ENCODE measurements around the gene GAB2. TPM values are rescaled to one million over a fixed set of nuclear protein-coding genes. Genes with fewer than 3 reads are reported as not detected.

The GAB2 gene
- total and polyA plus RNA-seq, 2 of the 4 experiments (the other 2 are of a cell fraction), result 3.3 to 5.9 TPM

GRCh38 chr11:78395597-78395996 is 22.0 kb downstream of the GAB2 start:
- Histone ChIP-seq H2AK5ac (ENCODE audit: low read depth, low read length) (no peak overlapping the region), H3K4me3 (ENCODE audit: insufficient read depth, low read depth, low read length) (no peak overlapping the region), H4K91ac (ENCODE audit: insufficient read depth, low read depth, low read length) (no peak overlapping the region), H3K4me2 (ENCODE audit: low read depth, low read length) (no peak overlapping the region), H3K9ac (ENCODE audit: low read depth, low read length) (no peak overlapping the region), H2BK120ac (ENCODE audit: low read depth, low read length) (no peak overlapping the region), H3K79me1 (ENCODE audit: low read depth in 1 of 2, low read length in 2 of 2) (peaks cover 32 to 45% of the 10 kb centered on the region in 2 experiments), H3K4ac (ENCODE audit: low read depth, low read length) (no peak overlapping the region), H3K14ac (replicated peaks; ENCODE audit: low read depth, low read length) (no peak overlapping the region), H4K8ac (ENCODE audit: low read depth in 2 of 2, low read length in 2 of 2) (no peak overlapping the region), H4K5ac (ENCODE audit: low read depth, low read length) (no peak overlapping the region), H3K56ac (ENCODE audit: extremely low read depth, insufficient read depth, low read length) (no peak overlapping the region), H3K27ac (ENCODE audit: insufficient read depth, low read length) (no peak overlapping the region), H3K9me3 (ENCODE audit: control insufficient read depth, insufficient read depth, low read length) (no peaks in the 10 kb centered on the region), H3K27me3 (ENCODE audit: control insufficient read depth, insufficient read depth, low read length) (no peaks in the 10 kb centered on the region), H3K4me1 (ENCODE audit: control insufficient read depth, insufficient read depth, low read length) (no peaks in the 10 kb centered on the region), H2BK20ac (ENCODE audit: low read depth, low read length) (no peak overlapping the region), H2BK15ac (ENCODE audit: low read depth, low read length) (no peak overlapping the region), H2AK9ac (replicated peaks; ENCODE audit: low read depth, low read length, poor library complexity) (no peak overlapping the region), H3K9me1 (ENCODE audit: insufficient read depth, low read length) (peaks cover 7% of the 10 kb centered on the region; the same call in 1 of the 2 replicates), H2BK5ac (ENCODE audit: low read depth, low read length, poor library complexity, severe bottlenecking) (no peak overlapping the region), H3K18ac (ENCODE audit: low read depth, low read length) (no peak overlapping the region), H4K20me1 (ENCODE audit: insufficient read depth, low read length) (no peaks in the 10 kb centered on the region; the same call in 1 of the 2 replicates), H2AFZ (replicated peaks; ENCODE audit: low read length, poor library complexity) (no peak overlapping the region), H3K23ac (ENCODE audit: low read depth, low read length) (no peak overlapping the region), H3K36me3 (ENCODE audit: control insufficient read depth, insufficient read depth, low read length) (no peaks in the 10 kb centered on the region)
- dilution Hi-C loops (cut with HindIII; ENCODE audit: low sequenced_read_pairs, unreplicated experiment), result no loop called here
- ChIA-PET POLR2A (ENCODE audit: unreplicated experiment) (no interaction called here), CTCF (no interaction called here)
- intact Hi-C loops (cut with micrococcal nuclease), result no loop called here
- DNase-seq (no peak), ATAC-seq (ENCODE audit: low read depth) (no peak)
- TF ChIP-seq MAFK (IDR thresholded peaks at IDR 0.05; ENCODE audit: low read depth, low read length) (no peak), RCOR1 (IDR thresholded peaks at IDR 0.05; ENCODE audit: insufficient replicate concordance, low read length) (no peak), ELK1 (IDR thresholded peaks at IDR 0.05; ENCODE audit: borderline replicate concordance, low read depth, low read length) (no peak), CTCF (conservative IDR thresholded peaks at IDR 0.05; ENCODE audit: low read depth, low read length) (no peak), NFE2L2 (IDR thresholded peaks at IDR 0.05; ENCODE audit: low read depth, low read length) (no peak), FOS (IDR thresholded peaks at IDR 0.05; ENCODE audit: low read depth, low read length) (no peak), BHLHE40 (IDR thresholded peaks at IDR 0.05; ENCODE audit: low read depth, low read length) (no peak), CHD1 (IDR thresholded peaks at IDR 0.05; ENCODE audit: low read depth, low read length) (no peak), POLR2A (IDR thresholded peaks at IDR 0.05; ENCODE audit: low read depth, low read length) (no peak), RFX5 (IDR thresholded peaks at IDR 0.05; ENCODE audit: low read depth, low read length) (no peak), MXI1 (IDR thresholded peaks at IDR 0.05; ENCODE audit: borderline replicate concordance, low read depth, low read length) (no peak), CEBPB (IDR thresholded peaks at IDR 0.05; ENCODE audit: low read depth, low read length) (no peak)
- BruUV-seq (replicated peaks), result no TSS peak
- no CpG with 5 or more reads among the region's 1 CpG for WGBS, 2 experiments (ENCODE audit: extremely low coverage in 2 of 2, insufficient read length in 1 of 2)
- in situ Hi-C loops (cut with MboI; ENCODE audit: low sequenced_read_pairs), result no loop called here

Data from IMR-90 (cell line).